HG03066 (cell line): ENCODE data around the gene PTCD3.

ENCODE experiments used
- ATAC-seq: cut with Tn5 transposase; IDR thresholded peaks from one replicate; pipeline ENCODE4 v1.9.1; 2021; ENCODE audit warnings: low read depth; ENCODE audit not compliant: unreplicated experiment

Gene PTCD3

DNA sequence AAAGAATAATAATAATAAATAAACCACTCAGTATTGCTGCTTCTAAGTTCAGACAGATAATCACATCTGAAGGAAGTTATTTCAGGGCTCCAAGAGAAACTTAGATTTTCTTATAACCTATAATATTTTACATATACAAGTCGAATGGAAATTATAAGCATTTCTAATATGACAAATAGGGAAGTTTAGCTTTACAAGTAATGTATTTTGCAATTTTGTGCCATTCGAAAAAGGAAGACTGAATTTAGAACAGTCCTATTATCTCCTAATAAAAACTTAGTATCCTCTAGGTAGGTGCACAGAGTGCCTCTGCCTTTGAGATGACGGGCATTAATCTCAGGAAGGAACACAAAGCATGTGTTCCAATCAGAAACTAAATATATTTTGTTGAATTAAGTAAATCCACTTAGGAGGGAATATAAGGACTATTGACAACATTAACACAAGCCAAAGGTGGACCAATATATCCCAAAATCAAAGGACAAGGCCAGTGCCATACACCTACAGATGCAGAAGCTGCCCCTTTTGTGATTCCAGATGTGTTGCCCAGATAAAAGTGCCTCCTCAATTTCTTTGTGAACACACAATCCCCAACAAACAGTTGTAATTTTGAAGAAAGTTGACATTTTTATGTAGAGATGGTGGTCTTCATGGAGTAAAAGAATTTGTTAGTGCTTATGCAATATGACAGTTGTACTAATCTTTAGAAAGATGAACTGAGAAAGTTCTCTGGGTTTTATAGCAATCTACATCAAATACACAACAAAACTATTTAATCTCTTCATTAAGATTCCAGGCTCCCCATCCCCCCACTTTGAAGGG lies 36.6 kb downstream of the PTCD3 start:
- ATAC-seq: no peak

DNA sequence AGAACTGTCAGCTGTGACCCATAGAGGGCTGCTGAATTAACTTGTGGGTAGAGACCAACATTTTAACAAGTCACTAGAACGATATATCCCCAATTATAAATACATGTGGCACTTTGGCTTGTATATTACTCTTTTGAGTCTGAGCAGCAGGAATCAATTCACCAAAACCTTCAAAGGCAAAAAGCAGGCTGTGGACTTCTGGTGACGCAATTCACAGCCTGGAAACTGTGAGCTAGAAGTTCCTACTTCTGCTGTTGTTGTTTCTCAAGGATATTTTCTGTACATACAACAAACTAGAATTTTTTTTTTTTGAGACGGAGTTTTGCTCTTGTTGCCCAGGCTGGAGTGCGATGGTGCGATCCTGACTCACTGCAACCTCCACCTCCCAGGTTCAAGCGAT lies 37.3 kb downstream of the PTCD3 start:
- no peak for ATAC-seq

DNA sequence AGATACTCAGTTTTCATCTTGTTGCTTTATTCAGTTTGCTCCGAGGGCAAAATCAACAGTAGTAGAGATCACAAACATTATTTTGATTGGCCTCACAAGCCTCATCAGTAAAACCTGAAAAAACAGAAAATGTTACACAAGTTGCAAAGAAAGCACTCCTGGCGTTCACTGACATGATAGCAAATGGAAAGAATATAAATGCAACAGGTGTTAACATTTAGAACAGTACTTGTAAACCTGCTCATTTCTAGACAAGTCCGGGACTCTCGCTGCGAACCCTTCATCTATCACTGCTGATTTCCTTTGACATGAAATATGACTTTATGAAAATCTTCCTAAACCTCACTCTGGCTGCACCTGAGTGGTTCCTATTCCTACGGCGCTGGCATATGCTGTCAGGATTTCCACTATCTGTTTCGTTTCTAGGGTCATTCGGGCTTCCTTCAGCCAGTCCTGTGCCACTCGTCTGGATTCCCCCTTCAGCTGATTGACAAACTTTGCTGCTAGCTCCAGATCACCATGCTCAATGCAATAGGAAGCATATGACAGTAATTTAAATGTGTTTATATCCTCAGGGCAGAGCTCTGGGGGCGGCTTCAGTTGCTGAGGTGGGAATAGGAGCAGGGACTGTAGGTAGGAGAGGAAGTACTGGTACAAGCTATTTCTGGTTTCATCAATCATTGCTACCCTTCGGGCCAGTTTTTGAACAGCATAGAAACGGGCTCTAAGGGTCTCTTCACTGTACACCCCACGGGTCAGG lies 38.1 kb downstream of the PTCD3 start:
- ATAC-seq: no peak

DNA sequence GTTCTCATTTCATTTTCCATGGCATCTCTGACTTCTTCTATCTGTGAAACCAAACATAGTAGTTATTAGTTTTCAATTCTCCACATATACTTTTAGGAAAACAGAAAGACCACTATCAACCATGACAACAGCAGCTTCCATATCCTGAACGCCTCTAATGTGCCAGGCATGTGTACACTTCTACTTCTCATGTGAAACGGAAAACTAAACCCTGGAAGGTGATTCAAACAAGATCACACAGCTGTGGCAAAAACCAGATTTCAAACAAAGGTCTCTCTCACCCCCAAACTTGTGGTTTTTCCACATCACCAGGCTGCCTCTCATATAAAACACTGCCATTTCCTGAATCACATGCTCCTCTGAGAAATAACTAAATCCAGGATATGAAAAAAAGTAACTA lies 41.8 kb downstream of the PTCD3 start:
- no peak for ATAC-seq

DNA sequence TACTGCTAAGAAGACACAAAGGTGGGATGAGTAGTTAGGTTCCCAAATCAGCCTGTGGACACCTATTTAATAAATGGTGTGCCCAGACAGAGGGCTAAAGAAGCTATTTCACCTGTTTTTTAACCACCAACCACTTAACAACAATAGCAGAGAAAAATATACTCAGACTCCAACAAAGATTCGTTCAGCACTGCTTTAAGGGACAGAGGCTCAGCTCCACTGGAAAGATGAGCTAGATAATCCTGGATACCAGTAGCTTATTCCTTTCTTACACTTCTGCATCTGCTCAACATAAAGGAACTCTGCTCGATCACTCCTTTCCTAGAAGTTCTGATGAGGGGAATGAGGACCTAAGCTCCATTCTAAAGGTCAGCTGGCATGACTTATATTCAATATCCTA lies 44.5 kb downstream of the PTCD3 start:
- ATAC-seq: no peak

DNA sequence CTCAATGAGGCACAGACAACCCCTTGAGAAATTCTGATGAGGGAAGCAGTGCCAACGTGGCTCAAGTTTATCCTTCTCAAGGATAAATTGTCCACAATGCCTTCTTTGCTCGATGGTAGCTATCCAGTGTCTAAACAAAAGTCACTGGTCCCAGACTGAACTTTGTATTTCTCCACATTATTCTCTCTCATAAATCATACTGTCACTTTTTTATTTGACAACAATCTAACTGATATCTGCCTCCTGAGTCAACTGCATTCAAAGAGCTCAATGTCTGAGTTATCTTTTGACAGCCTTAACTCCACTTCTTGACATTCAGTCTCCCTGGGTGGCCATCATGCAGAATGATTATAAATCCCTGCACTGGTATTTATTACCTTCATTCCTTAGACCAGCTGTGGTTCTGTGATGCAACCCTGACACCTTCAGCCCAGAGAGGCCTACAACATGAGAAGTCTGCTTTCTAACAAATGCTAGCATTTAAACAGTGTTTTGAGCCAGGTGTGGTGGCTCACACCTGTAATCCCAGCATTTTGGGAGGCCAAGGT lies 51.0 kb downstream of the PTCD3 start:
- no peak for ATAC-seq

DNA sequence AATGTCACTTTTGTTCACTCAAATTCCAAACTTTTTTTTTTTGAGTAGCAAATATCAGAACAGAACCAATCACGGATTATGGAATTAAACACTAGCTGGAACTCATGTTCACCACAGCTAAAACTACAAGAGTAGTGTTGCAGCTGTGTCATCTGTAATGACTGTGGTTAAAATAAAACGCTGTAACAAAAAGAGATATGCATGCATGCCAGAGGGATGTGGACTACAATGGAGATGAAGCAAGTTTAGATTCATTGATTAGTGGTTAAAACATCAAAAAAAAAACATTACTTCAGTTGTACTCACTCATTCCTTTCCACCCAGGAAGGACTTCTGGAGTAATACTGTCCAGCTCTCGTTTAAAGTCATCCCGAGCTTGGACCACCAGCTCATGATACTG lies 52.3 kb downstream of the PTCD3 start:
- no peak for ATAC-seq

DNA sequence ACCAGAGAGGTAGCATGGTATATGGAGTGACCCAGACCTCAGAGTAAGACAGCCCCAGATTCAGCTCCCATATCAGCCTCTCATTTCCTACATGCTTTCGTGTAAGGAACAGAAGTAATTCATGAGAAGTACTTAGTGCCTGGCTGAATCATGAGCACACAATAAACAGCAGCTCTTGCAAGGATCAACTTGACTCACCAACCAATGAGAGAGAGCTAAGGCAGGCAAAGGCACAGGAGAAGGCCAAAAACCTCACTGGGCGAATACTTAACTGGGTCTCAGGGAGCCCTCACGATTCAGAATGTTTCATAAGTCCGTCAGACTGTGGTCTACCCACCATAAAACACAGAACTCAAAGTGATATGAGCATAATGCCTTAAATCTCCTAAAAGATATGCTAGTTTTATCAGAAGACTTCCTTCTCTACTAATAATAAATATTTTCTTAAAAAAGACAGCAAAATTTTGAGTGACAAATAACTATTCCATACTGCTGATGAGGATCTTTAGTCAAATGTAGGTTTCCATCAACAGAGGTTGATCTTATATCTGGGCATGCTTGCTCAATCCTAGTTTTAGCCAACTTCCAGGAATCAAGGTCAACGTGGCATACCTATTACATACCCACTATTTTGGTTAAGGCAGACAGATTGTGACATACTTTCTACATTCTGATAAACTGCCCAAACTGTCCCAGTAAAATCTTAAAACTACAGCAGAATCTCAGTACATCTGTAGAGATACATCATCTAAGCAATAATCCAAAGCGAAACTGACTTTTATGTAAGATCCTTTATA lies 54.3 kb downstream of the PTCD3 start:
- ATAC-seq: no peak

DNA sequence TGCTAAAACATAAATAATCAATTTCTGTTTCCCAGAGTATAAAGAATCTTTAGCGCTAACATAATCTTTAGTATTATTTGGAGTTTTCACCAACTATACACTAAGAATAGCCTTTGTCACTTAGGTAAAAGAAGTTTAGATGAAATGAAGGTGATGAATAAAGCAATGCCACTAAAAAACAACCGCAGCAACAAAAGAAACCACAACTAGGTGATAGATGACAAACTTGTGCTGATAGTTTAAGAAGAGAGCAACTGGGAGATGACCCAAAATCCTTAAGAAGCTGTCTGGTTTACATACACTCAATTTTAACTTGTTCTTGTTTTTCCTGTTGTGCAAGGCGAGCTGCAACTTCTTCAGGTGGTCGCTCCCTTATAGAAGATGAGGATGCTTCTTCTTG lies 64.4 kb downstream of the PTCD3 start:
- ATAC-seq: no peak

DNA sequence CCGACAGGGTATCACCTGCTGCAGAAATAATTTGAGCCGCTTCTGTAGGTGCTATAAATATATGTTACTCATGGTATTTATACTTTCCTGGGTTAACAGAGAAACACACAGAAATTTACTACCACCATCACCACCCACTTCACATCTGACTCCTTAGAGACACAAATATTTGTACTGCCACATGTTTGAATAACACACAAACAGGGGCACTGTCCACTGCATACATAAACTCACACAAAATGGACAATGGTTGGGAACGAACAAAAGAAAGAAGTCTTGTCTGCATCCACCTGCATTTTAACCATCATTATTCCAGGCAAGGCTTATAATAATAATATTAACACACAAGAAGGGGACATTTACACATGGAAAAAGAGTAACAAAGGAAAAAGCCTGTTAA lies 65.3 kb downstream of the PTCD3 start:
- ATAC-seq: no peak

DNA sequence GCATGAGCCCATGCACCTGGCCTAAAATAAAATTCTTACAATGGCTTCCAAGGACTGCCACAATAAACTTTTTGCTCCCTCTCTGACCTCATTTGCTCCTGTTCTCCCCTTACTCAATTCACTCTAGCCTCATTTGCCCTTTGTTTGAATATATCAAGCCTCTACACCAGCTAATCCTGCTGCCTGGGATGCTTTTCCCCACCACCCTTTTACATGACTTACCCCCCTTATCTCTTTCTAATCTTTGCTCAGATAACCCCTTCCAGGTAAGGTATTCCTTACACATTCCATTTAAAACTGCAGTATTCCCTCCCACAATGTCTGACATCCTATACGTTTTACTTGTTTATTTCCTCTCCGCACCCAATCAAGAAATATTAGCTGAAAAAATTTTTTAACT lies 66.6 kb downstream of the PTCD3 start:
- no peak for ATAC-seq

DNA sequence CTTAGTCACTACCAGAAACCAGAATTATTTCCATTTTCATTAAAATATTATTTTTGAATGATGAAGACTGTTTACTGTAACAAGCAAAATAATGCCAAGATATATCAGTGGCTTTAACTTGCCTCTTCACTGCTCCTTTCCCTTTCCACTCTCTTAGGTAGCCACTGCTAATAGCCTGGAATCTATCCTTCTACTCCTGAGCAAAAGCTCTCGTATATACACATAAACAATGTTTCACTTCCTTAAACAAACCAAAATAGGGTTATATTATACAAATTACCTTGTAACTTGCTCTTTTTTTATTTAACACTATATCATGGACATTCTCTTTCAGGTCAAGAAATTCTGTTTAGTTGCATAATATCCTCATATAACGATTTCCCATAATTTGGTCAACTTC lies 68.4 kb downstream of the PTCD3 start:
- ATAC-seq: no peak

DNA sequence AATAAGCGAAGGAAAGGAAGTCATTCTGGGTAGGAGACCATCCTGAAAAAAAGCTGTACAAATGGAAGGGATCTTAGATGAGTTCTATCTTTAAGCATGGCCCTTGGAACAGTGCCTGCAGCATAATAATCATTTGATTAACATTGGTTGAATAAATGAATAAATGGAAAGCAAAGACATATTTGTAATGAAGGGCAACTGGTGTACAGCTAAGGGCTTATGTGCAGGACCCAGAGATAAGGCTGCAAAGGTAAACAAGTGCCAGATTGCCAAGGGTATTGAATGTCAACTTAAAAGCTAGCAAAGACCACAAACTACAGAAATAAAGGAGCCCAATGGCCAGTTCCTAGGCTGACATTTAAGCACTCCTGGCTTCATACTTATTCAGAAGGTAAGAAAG lies 69.8 kb downstream of the PTCD3 start:
- ATAC-seq: no peak

DNA sequence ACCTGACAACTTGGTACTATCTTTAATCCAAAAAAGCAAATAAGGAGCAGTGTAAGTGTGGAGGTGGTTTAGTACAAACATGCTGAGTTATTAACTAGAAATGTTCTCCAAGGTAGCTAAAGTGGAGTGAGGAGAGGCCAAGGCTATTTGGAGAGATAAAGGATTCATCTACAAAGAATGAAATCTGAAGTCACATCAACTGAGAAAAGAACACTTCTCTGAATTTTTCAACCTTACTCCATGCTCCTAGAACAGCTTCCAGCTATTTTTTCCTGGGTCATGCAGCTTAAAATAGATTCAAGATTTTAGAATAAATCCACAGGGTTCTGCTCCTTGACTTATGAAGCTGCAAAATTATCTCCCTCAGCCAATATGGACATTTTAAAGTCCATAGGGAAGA lies 70.6 kb downstream of the PTCD3 start:
- no peak for ATAC-seq

DNA sequence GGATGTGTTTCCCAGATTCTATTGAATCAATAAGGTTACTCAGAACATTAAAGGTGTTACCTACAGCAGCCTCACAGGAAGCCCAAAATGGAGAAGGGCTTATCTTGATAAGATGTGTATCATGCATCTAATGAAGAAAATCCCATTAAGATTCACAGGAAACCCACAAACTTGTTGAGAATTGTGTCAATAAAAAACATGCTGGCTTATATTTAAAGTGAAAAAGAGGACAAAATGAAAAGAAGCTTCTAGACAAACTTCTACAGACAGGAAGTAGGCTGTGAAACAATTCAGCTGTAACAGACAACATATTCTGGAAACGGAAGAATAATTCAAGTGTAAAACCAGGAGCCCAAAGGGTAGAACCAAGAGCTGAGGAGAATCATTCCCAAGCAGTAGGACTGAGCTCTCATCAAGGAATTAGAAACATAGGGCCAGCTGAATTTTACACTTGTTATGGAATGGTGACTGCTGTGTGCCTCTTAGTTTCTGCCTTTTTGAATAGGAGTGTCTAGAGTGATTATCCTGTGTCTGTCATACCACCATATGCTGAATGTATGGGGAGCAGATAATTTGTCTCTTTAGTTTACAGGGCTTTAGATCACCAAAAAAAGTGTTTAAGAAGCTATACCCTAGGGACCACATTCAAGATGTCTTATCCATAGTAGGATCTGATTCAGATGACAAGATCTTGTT lies 79.6 kb downstream of the PTCD3 start:
- no peak for ATAC-seq

DNA sequence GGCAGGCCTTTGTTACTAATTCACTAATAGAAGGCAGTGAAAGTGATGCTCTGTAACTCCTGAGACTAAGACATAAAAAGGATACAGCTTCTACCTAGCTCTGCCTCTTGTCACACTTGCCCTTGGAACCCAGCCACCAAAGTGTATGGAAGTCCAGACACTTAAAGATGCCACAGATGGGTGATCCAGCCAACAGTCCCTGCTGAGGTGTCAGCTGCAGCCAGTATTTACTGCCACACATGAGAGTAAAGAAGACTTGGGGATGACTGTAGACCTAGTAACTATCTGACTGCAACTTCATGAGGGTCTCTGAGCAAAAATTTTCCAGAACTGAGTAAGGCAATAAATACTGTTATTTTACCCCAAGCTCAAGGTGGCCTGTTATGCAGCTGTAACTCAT lies 80.4 kb downstream of the PTCD3 start:
- ATAC-seq: no peak

DNA sequence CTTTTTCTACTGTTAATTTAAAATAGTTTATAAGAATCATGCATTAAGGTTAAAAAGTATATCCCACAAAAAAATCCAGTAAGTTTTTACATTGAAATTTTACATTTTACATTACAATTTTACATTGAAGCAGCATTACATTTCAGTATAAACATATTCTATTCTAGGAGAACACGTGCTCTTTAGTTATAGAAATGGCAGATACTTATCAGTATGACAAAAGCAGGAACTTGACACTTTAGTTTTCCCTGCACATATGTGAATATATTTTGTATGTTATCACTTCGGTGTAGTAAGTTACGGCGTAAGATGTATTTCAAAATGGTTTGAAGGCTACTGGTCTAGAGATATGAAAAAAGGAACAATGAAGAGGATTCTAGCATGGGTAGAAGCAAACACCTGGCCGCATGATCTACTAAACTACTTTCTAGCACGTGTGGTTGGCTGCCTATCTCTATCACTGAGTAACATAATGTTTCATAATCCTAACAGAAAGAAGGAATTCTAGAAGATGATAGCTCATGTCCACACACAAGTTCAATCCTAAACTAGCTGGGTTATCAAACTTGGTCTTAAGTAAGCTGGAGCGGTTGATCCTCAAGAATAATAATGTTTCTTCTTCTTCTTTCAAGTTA lies 83.9 kb downstream of the PTCD3 start:
- no peak for ATAC-seq
